Measurements from ENCODE around the gene OVOL2. TPM values are rescaled to one million over a fixed set of nuclear protein-coding genes. Genes with fewer than 3 reads are reported as not detected.

The OVOL2 gene
- total and polyA plus RNA-seq, 4 donors: 2.7 to 11.2 (median 7.2) TPM

- TF ChIP-seq CTCF (IDR thresholded peaks at IDR 0.05; ENCODE audit: control extremely low read depth, extremely low read depth): no peak
- H3K4me1 ChIP-seq (ENCODE audit: control insufficient read depth in 5 of 5, insufficient read depth in 5 of 5, low read length in 5 of 5): peaks cover 0 to 22% (median 10%) of the 10 kb centered on the region in 5 donors
- no peak overlapping the region for H3K4me3 ChIP-seq
- H3K9me3 ChIP-seq (ENCODE audit: control insufficient read depth in 4 of 4, insufficient read depth in 3 of 4, low read length in 3 of 4): peaks cover 0 to 1% (median 0%) of the 10 kb centered on the region in 4 donors
- no peak overlapping the region for H3K27ac ChIP-seq (ENCODE audit: low read depth in 1 of 2, low read length in 1 of 2)
- no peak overlapping the region for H3K9ac ChIP-seq (ENCODE audit: insufficient read depth in 1 of 2, low read length in 2 of 2)
- no peak for DNase-seq
- ATAC-seq (ENCODE audit: insufficient read depth, low FRiP score): no peak
- WGBS, 2 donors: 20 to 26% methylated on average over 11 of the region's 11 CpGs
- no peaks in the 10 kb centered on the region for H3K36me3 ChIP-seq (ENCODE audit: control insufficient read depth in 4 of 4, insufficient read depth in 4 of 4, low read length in 4 of 4)
- peaks cover 5 to 53% (median 48%) of the 10 kb centered on the region in 3 donors for H3K27me3 ChIP-seq (ENCODE audit: control insufficient read depth in 3 of 3, insufficient read depth in 3 of 3, low read length in 2 of 3)
These were observed 2.5 kb downstream of the OVOL2 start for GRCh38 chr20:18055261-18055660.

- WGBS, 2 donors: 78% methylated on average over 4 of the region's 4 CpGs
- H3K4me3 ChIP-seq: no peak overlapping the region
- peaks cover 0 to 1% (median 0%) of the 10 kb centered on the region in 4 donors for H3K9me3 ChIP-seq (ENCODE audit: control insufficient read depth in 4 of 4, insufficient read depth in 3 of 4, low read length in 3 of 4)
- no peak for TF ChIP-seq CTCF (IDR thresholded peaks at IDR 0.05; ENCODE audit: control extremely low read depth, extremely low read depth)
- DNase-seq (no peak), ATAC-seq (ENCODE audit: insufficient read depth, low FRiP score) (no peak)
- H3K4me1 ChIP-seq (ENCODE audit: control insufficient read depth in 5 of 5, insufficient read depth in 5 of 5, low read length in 5 of 5): peaks cover 0 to 22% (median 6%) of the 10 kb centered on the region in 5 donors
- H3K36me3 ChIP-seq (ENCODE audit: control insufficient read depth in 4 of 4, insufficient read depth in 4 of 4, low read length in 4 of 4): no peaks in the 10 kb centered on the region
- peaks cover 5 to 33% (median 31%) of the 10 kb centered on the region in 3 donors for H3K27me3 ChIP-seq (ENCODE audit: control insufficient read depth in 3 of 3, insufficient read depth in 3 of 3, low read length in 2 of 3)
- H3K27ac ChIP-seq (ENCODE audit: low read depth in 1 of 2, low read length in 1 of 2): no peak overlapping the region
- H3K9ac ChIP-seq (ENCODE audit: insufficient read depth in 1 of 2, low read length in 2 of 2): no peak overlapping the region
These were observed 4.9 kb downstream of the OVOL2 start for GRCh38 chr20:18052856-18053255.

- no peak for ATAC-seq (ENCODE audit: insufficient read depth, low FRiP score)
- Histone ChIP-seq H3K27me3 (ENCODE audit: control insufficient read depth in 3 of 3, insufficient read depth in 3 of 3, low read length in 2 of 3) (peaks cover 0 to 23% (median 21%) of the 10 kb centered on the region in 3 donors), H3K9me3 (ENCODE audit: control insufficient read depth in 4 of 4, insufficient read depth in 3 of 4, low read length in 3 of 4) (no peaks in the 10 kb centered on the region), H3K4me3 (no peak overlapping the region), H3K4me1 (ENCODE audit: control insufficient read depth in 5 of 5, insufficient read depth in 5 of 5, low read length in 5 of 5) (peaks cover 0 to 5% (median 0%) of the 10 kb centered on the region in 5 donors), H3K9ac (ENCODE audit: insufficient read depth in 1 of 2, low read length in 2 of 2) (no peak overlapping the region), H3K36me3 (ENCODE audit: control insufficient read depth in 4 of 4, insufficient read depth in 4 of 4, low read length in 4 of 4) (no peaks in the 10 kb centered on the region), H3K27ac (ENCODE audit: low read depth in 1 of 2, low read length in 1 of 2) (no peak overlapping the region)
- no peak for TF ChIP-seq CTCF (IDR thresholded peaks at IDR 0.05; ENCODE audit: control extremely low read depth, extremely low read depth)
- WGBS, 2 donors: 56 to 70% methylated on average over 1 of the region's 1 CpG
- DNase-seq: no peak
These were observed 7.1 kb downstream of the OVOL2 start for GRCh38 chr20:18050628-18051027.

GRCh38 chr20:18048176-18048575, 9.5 kb downstream of the OVOL2 start:
- Histone ChIP-seq H3K9me3 (ENCODE audit: control insufficient read depth in 4 of 4, insufficient read depth in 3 of 4, low read length in 3 of 4) (peaks cover 0 to 6% (median 2%) of the 10 kb centered on the region in 4 donors), H3K36me3 (ENCODE audit: control insufficient read depth in 4 of 4, insufficient read depth in 4 of 4, low read length in 4 of 4) (no peaks in the 10 kb centered on the region), H3K4me3 (no peak overlapping the region), H3K27me3 (ENCODE audit: control insufficient read depth in 3 of 3, insufficient read depth in 3 of 3, low read length in 2 of 3) (peaks cover 0 to 5% (median 0%) of the 10 kb centered on the region in 3 donors), H3K27ac (ENCODE audit: low read depth in 1 of 2, low read length in 1 of 2) (no peak overlapping the region), H3K9ac (ENCODE audit: insufficient read depth in 1 of 2, low read length in 2 of 2) (no peak overlapping the region), H3K4me1 (ENCODE audit: control insufficient read depth in 5 of 5, insufficient read depth in 5 of 5, low read length in 5 of 5) (peaks cover 0 to 3% (median 0%) of the 10 kb centered on the region in 5 donors)
- no peak for TF ChIP-seq CTCF (IDR thresholded peaks at IDR 0.05; ENCODE audit: control extremely low read depth, extremely low read depth)
- 67 to 68% methylated on average over 5 of the region's 5 CpGs for WGBS, 2 donors
- no peak for ATAC-seq (ENCODE audit: insufficient read depth, low FRiP score)
- DNase-seq: no peak
